Activated CD4-positive, alpha-beta memory T cell treated with anti-CD3 and anti-CD28 coated beads for 36 hours (primary cell): ENCODE measurements around the gene GTSE1. TPM values are rescaled to one million over a fixed set of nuclear protein-coding genes. Genes with fewer than 3 reads are reported as not detected.

ENCODE experiments used
- CTCF ChIA-PET: fragments of 350-600 bp; sonication (Branson Sonifier 250); formaldehyde crosslinking; loops from one replicate; lab custom pipeline; 2021; ENCODE audit warnings: antibody characterized with exemption, inconsistent platforms; lab: Charles Lee
- POLR2A ChIA-PET: fragments of 350-600 bp; sonication (Branson Sonifier 250); formaldehyde crosslinking; loops from one replicate; lab custom pipeline; 2021; ENCODE audit warnings: antibody characterized with exemption; lab: Charles Lee
- DNase-seq: peaks from one replicate; pipeline ENCODE4 v3.0.0-alpha.2; 2020
- H3K27ac Mint-ChIP-seq: one replicate; pipeline ENCODE4 v1.8.0; 2021; ENCODE audit warnings: mixed read lengths
- H3K27me3 Mint-ChIP-seq: one replicate; pipeline ENCODE4 v1.8.0; 2021; ENCODE audit warnings: mixed read lengths
- H3K36me3 Mint-ChIP-seq: one replicate; pipeline ENCODE4 v1.8.0; 2021; ENCODE audit warnings: mixed read lengths
- H3K4me1 Mint-ChIP-seq: one replicate; pipeline ENCODE4 v1.8.0; 2021; ENCODE audit warnings: low read depth, mixed read lengths
- H3K4me3 Mint-ChIP-seq: one replicate; pipeline ENCODE4 v1.8.0; 2021; ENCODE audit warnings: mild to moderate bottlenecking, mixed read lengths
- H3K9me3 Mint-ChIP-seq: one replicate; pipeline ENCODE4 v1.8.0; 2021; ENCODE audit warnings: mixed read lengths
- intact Hi-C: fragments of 100-400 bp; cut with micrococcal nuclease; formaldehyde crosslinking; loops from one replicate; pipeline ENCODE4 v1.15.1; 2023
- total RNA-seq, 2 experiments: library from RNA; stranded (reverse); gene quantifications; one replicate each; pipeline ENCODE4 v1.2.3, GENCODE V29; 2021

The GTSE1 gene
- total RNA-seq, 2 experiments from 2014 or later, result 39.9 to 42.6 TPM

GRCh38 chr22:46358766-46359165 is 62.1 kb downstream of the GTSE1 start:
- intact Hi-C loops, result no loop called here
- CTCF ChIA-PET, result interaction anchor here (0.6 to 1.9 kb wide), 2 partner anchors 9 to 240 kb away, joined by 4 to 13 read pairs; no protein-coding TSS in a partner anchor
- Mint-ChIP-seq H3K4me1 (peaks cover 2% of the 10 kb centered on the region), H3K27ac (no peak overlapping the region), H3K27me3 (peaks cover 2% of the 10 kb centered on the region), H3K9me3 (no peaks in the 10 kb centered on the region), H3K36me3 (peaks cover 18% of the 10 kb centered on the region), H3K4me3 (no peak overlapping the region)
- POLR2A ChIA-PET, result no interaction called here
- no peak for DNase-seq

- Mint-ChIP-seq H3K4me3 (no peak overlapping the region), H3K36me3 (peaks cover 15% of the 10 kb centered on the region), H3K9me3 (no peaks in the 10 kb centered on the region), H3K27me3 (peaks cover 2% of the 10 kb centered on the region), H3K27ac (no peak overlapping the region), H3K4me1 (peaks cover 2% of the 10 kb centered on the region)
- POLR2A ChIA-PET, result no interaction called here
- DNase-seq, result no peak
- CTCF ChIA-PET, result interaction anchor here (0.6 kb wide), 1 partner anchor 241 kb away, joined by 4 read pairs; no protein-coding TSS in a partner anchor
- intact Hi-C loops, result no loop called here
Observed at GRCh38 chr22:46359362-46359761, 62.7 kb downstream of the GTSE1 start.

- no peaks in the 10 kb centered on the region for H3K9me3 Mint-ChIP-seq
- intact Hi-C loops, result no loop called here
- peaks cover 2% of the 10 kb centered on the region for H3K27me3 Mint-ChIP-seq
- ChIA-PET CTCF (no interaction called here), POLR2A (no interaction called here)
- H3K27ac Mint-ChIP-seq, result no peak overlapping the region
- H3K4me3 Mint-ChIP-seq, result no peak overlapping the region
- H3K36me3 Mint-ChIP-seq, result peaks cover 15% of the 10 kb centered on the region
- peaks cover 2% of the 10 kb centered on the region for H3K4me1 Mint-ChIP-seq
- no peak for DNase-seq
Observed at GRCh38 chr22:46360097-46360496, 63.4 kb downstream of the GTSE1 start.

GRCh38 chr22:46360891-46361290 is 64.2 kb downstream of the GTSE1 start:
- H3K27me3 Mint-ChIP-seq, result peaks cover 2% of the 10 kb centered on the region
- POLR2A ChIA-PET, result no interaction called here

GRCh38 chr22:46361826-46362202 is 65.1 kb downstream of the GTSE1 start:
- intact Hi-C loops, result no loop called here
- Mint-ChIP-seq H3K36me3 (peaks cover 11% of the 10 kb centered on the region), H3K27me3 (peaks cover 2% of the 10 kb centered on the region), H3K27ac (no peak overlapping the region), H3K4me3 (no peak overlapping the region), H3K4me1 (peaks cover 2% of the 10 kb centered on the region), H3K9me3 (no peaks in the 10 kb centered on the region)
- DNase-seq, result no peak
- CTCF ChIA-PET, result interaction anchor here (1.0 kb wide), 1 partner anchor 202 kb away, joined by 3 read pairs; no protein-coding TSS in a partner anchor
- POLR2A ChIA-PET, result no interaction called here

More at GRCh38 chr22:46360891-46361290, 64.2 kb downstream of the GTSE1 start:
- no peak for DNase-seq
- H3K4me1 Mint-ChIP-seq, result peaks cover 2% of the 10 kb centered on the region
- H3K27ac Mint-ChIP-seq, result no peak overlapping the region
- no peaks in the 10 kb centered on the region for H3K9me3 Mint-ChIP-seq
- intact Hi-C loops, result no loop called here
- H3K36me3 Mint-ChIP-seq, result peaks cover 11% of the 10 kb centered on the region
- CTCF ChIA-PET, result no interaction called here
- no peak overlapping the region for H3K4me3 Mint-ChIP-seq

- ChIA-PET CTCF (interaction anchor here (1.0 to 1.4 kb wide), 2 partner anchors 179 to 201 kb away, joined by 3 to 4 read pairs; no protein-coding TSS in a partner anchor), POLR2A (no interaction called here)
- H3K9me3 Mint-ChIP-seq, result no peaks in the 10 kb centered on the region
- no peak overlapping the region for H3K27ac Mint-ChIP-seq
- H3K4me3 Mint-ChIP-seq, result no peak overlapping the region
- H3K36me3 Mint-ChIP-seq, result peaks cover 9% of the 10 kb centered on the region
- peaks cover 2% of the 10 kb centered on the region for H3K4me1 Mint-ChIP-seq
- DNase-seq, result no peak
- H3K27me3 Mint-ChIP-seq, result peaks cover 2% of the 10 kb centered on the region
- intact Hi-C loops, result no loop called here
Observed at GRCh38 chr22:46362203-46362933, 65.7 kb downstream of the GTSE1 start.

GRCh38 chr22:46362934-46363515 is 66.4 kb downstream of the GTSE1 start:
- ChIA-PET POLR2A (no interaction called here), CTCF (interaction anchor here (1.4 kb wide), 1 partner anchor 179 kb away, joined by 4 read pairs; no protein-coding TSS in a partner anchor)
- H3K36me3 Mint-ChIP-seq, result peaks cover 6% of the 10 kb centered on the region
- H3K4me3 Mint-ChIP-seq, result no peak overlapping the region
- no peak for DNase-seq
- no peaks in the 10 kb centered on the region for H3K9me3 Mint-ChIP-seq
- H3K27me3 Mint-ChIP-seq, result peaks cover 2% of the 10 kb centered on the region
- H3K27ac Mint-ChIP-seq, result no peak overlapping the region
- intact Hi-C loops, result no loop called here
- H3K4me1 Mint-ChIP-seq, result peaks cover 2% of the 10 kb centered on the region

GRCh38 chr22:46363611-46364321 is 67.1 kb downstream of the GTSE1 start:
- Mint-ChIP-seq H3K4me3 (no peak overlapping the region), H3K36me3 (peaks cover 2% of the 10 kb centered on the region), H3K4me1 (peaks cover 2% of the 10 kb centered on the region), H3K9me3 (no peaks in the 10 kb centered on the region), H3K27ac (no peak overlapping the region), H3K27me3 (peaks cover 2% of the 10 kb centered on the region)
- CTCF ChIA-PET, result interaction anchor here (1.4 kb wide), 1 partner anchor 178 kb away, joined by 4 read pairs; no protein-coding TSS in a partner anchor
- POLR2A ChIA-PET, result no interaction called here
- intact Hi-C loops, result no loop called here
- DNase-seq, result no peak

GRCh38 chr22:46364341-46365165 is 67.9 kb downstream of the GTSE1 start:
- Mint-ChIP-seq H3K36me3 (no peaks in the 10 kb centered on the region), H3K4me3 (no peak overlapping the region), H3K9me3 (no peaks in the 10 kb centered on the region), H3K27me3 (peaks cover 2% of the 10 kb centered on the region), H3K4me1 (peaks cover 2% of the 10 kb centered on the region), H3K27ac (no peak overlapping the region)
- CTCF ChIA-PET, result interaction anchor here (0.6 to 1.4 kb wide), 2 partner anchors 28 to 177 kb away, joined by 3 to 4 read pairs; no protein-coding TSS in a partner anchor
- DNase-seq, result no peak
- intact Hi-C loops, result no loop called here
- POLR2A ChIA-PET, result no interaction called here

GRCh38 chr22:46365166-46365624 is 68.5 kb downstream of the GTSE1 start:
- no peaks in the 10 kb centered on the region for H3K36me3 Mint-ChIP-seq
- no peak for DNase-seq
- intact Hi-C loops, result no loop called here
- ChIA-PET CTCF (interaction anchor here (0.6 to 5.4 kb wide), 2 partner anchors 27 to 176 kb away, joined by 3 to 111 read pairs; no protein-coding TSS in a partner anchor), POLR2A (no interaction called here)
- no peaks in the 10 kb centered on the region for H3K9me3 Mint-ChIP-seq
- peaks cover 2% of the 10 kb centered on the region for H3K27me3 Mint-ChIP-seq
- peaks cover 3% of the 10 kb centered on the region for H3K4me1 Mint-ChIP-seq
- H3K4me3 Mint-ChIP-seq, result no peak overlapping the region
- no peak overlapping the region for H3K27ac Mint-ChIP-seq

- Mint-ChIP-seq H3K27ac (no peak overlapping the region), H3K4me3 (no peak overlapping the region), H3K4me1 (peaks cover 11% of the 10 kb centered on the region), H3K27me3 (peaks cover 3% of the 10 kb centered on the region), H3K9me3 (no peaks in the 10 kb centered on the region), H3K36me3 (no peaks in the 10 kb centered on the region)
- CTCF ChIA-PET, result interaction anchor here (0.5 to 5.4 kb wide), 2 partner anchors 174 to 329 kb away, joined by 3 to 111 read pairs; no protein-coding TSS in a partner anchor
- POLR2A ChIA-PET, result no interaction called here
- intact Hi-C loops, result no loop called here
- no peak for DNase-seq
Observed at GRCh38 chr22:46366327-46366731, 69.7 kb downstream of the GTSE1 start.
